PC-9 (cell line): ENCODE data around the gene SHROOM3. TPM values are rescaled to one million over a fixed set of nuclear protein-coding genes. Genes with fewer than 3 reads are reported as not detected.

ENCODE experiments used
- BruUV-seq: library from RNA; stranded (reverse); fragments of 400-500 nt; replicated peaks from 2 replicates; lab custom pipeline; 2021; lab: Mats Ljungman, UMichigan
- CTCF ChIA-PET: fragments of 300-600 bp; sonication (Branson Sonifier 250); formaldehyde crosslinking; loops from one replicate; lab custom pipeline; 2022; ENCODE audit warnings: antibody characterized with exemption; lab: Charles Lee
- POLR2A ChIA-PET: fragments of 300-600 bp; sonication (Branson Sonifier 250); formaldehyde crosslinking; loops from one replicate; lab custom pipeline; 2022; ENCODE audit warnings: antibody characterized with exemption; ENCODE audit not compliant: unreplicated experiment; lab: Charles Lee
- DNase-seq, 2 experiments: peaks; one replicate each; pipeline versions ENCODE4 v3.0.0 to v3.0.0-alpha.2; 2015 to 2022; ENCODE audit warnings: mixed read lengths in 1 of 2
- H2AFZ ChIP-seq: fragments of 200-600 bp; sonication (generic); 2 replicates; pipeline ENCODE4 v1.8.1; 2017; ENCODE audit warnings: antibody characterized with exemption
- H3F3A ChIP-seq: fragments of 200-600 bp; sonication (generic); 2 replicates; pipeline ENCODE4 v1.8.1; 2017; ENCODE audit warnings: antibody characterized with exemption, mild to moderate bottlenecking, low read depth; ENCODE audit not compliant: insufficient read depth
- H3K27ac ChIP-seq: fragments of 200-600 bp; sonication (generic); 2 replicates; pipeline ENCODE4 v1.6.1; 2016; ENCODE audit warnings: mixed run types
- H3K27me3 ChIP-seq: fragments of 200-600 bp; sonication (generic); 2 replicates; pipeline ENCODE4 v1.6.1; 2016; ENCODE audit warnings: low read depth, mixed run types; ENCODE audit not compliant: insufficient read depth
- H3K36me3 ChIP-seq: fragments of 200-600 bp; sonication (generic); 2 replicates; pipeline ENCODE4 v1.6.1; 2016; ENCODE audit warnings: low read depth, mixed run types
- H3K4me1 ChIP-seq: fragments of 200-600 bp; sonication (generic); replicated peaks from 2 replicates; pipeline ENCODE4 v1.6.1; 2016; ENCODE audit warnings: mixed run types; ENCODE audit not compliant: insufficient read depth
- H3K4me2 ChIP-seq: fragments of 200-600 bp; sonication (generic); 2 replicates; pipeline ENCODE4 v1.6.1; 2017; ENCODE audit warnings: mixed run types
- H3K4me3 ChIP-seq: fragments of 200-600 bp; sonication (generic); 2 replicates; pipeline ENCODE4 v1.6.1; 2016; ENCODE audit warnings: mixed run types
- H3K79me2 ChIP-seq: fragments of 200-600 bp; sonication (generic); 2 replicates; pipeline ENCODE4 v1.6.1; 2017; ENCODE audit warnings: low read depth, mixed run types
- H3K9me2 ChIP-seq: fragments of 200-600 bp; sonication (generic); 2 replicates; pipeline ENCODE4 v1.8.1; 2017; ENCODE audit warnings: mild to moderate bottlenecking; ENCODE audit not compliant: insufficient read depth
- H3K9me3 ChIP-seq: fragments of 200-600 bp; sonication (generic); 2 replicates; pipeline ENCODE4 v1.8.1; 2016; ENCODE audit warnings: low read depth; ENCODE audit not compliant: insufficient read depth
- H4K20me1 ChIP-seq: fragments of 200-600 bp; sonication (generic); 2 replicates; pipeline ENCODE4 v1.8.1; 2017; ENCODE audit not compliant: insufficient read depth
- EZH2 ChIP-seq: fragments of 200-600 bp; sonication (generic); IDR thresholded peaks from 2 replicates; pipeline ENCODE4 v1.8.0; 2017; ENCODE audit warnings: antibody characterized with exemption, low read depth
- intact Hi-C: fragments of 100-400 bp; cut with micrococcal nuclease; formaldehyde crosslinking; loops from one replicate; pipeline ENCODE4 v1.10.0; 2022; ENCODE audit not compliant: unreplicated experiment
- total RNA-seq: library from RNA; stranded (reverse); gene quantifications from 2 replicates; pipeline ENCODE4 v1.2.3, GENCODE V29; 2021
- TF ChIP-seq, protein P1 (sequence below): fragments of 200-600 bp; sonication (generic); conservative IDR thresholded peaks from 2 replicates; pipeline ENCODE4 v1.6.1; 2017; ENCODE audit warnings: mixed run types, antibody characterized with exemption, mild to moderate bottlenecking, moderate library complexity

Gene SHROOM3
- total RNA-seq, 1 experiment from 2014 or later: 44.3 TPM

DNA sequence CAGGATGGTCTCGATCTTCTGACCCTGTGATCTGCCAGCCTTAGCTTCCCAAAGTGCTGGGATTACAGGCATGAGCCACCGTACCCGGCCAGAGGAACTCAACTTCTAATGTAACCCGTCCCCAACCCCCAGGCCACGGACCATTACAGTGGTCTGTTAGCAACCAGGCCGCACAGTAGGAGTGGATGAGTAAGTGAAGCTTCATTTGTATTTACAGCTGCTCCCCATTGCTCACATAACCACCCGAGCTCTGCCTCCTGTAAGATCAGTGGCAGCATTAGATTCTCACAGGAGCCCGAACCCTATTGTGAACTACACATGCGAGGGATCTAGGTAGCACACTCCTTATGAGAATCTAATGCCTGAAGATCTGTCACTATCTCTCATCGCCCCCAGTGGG is 119.6 kb downstream of the SHROOM3 start:
- H3K79me2 ChIP-seq: no peaks in the 10 kb centered on the region
- H3K4me3 ChIP-seq: no peak overlapping the region
- H3K36me3 ChIP-seq: no peaks in the 10 kb centered on the region
- H3F3A ChIP-seq: no peaks in the 10 kb centered on the region
- no peaks in the 10 kb centered on the region for H3K27me3 ChIP-seq
- no peak overlapping the region for H2AFZ ChIP-seq
- H3K4me2 ChIP-seq: no peak overlapping the region
- ChIA-PET CTCF (no interaction called here), POLR2A (no interaction called here)
- no TSS peak for BruUV-seq
- TF ChIP-seq, protein P1, sequence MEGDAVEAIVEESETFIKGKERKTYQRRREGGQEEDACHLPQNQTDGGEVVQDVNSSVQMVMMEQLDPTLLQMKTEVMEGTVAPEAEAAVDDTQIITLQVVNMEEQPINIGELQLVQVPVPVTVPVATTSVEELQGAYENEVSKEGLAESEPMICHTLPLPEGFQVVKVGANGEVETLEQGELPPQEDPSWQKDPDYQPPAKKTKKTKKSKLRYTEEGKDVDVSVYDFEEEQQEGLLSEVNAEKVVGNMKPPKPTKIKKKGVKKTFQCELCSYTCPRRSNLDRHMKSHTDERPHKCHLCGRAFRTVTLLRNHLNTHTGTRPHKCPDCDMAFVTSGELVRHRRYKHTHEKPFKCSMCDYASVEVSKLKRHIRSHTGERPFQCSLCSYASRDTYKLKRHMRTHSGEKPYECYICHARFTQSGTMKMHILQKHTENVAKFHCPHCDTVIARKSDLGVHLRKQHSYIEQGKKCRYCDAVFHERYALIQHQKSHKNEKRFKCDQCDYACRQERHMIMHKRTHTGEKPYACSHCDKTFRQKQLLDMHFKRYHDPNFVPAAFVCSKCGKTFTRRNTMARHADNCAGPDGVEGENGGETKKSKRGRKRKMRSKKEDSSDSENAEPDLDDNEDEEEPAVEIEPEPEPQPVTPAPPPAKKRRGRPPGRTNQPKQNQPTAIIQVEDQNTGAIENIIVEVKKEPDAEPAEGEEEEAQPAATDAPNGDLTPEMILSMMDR: no peak
- no peak for TF ChIP-seq EZH2
- no peaks in the 10 kb centered on the region for H3K9me2 ChIP-seq
- no peaks in the 10 kb centered on the region for H3K4me1 ChIP-seq
- no peaks in the 10 kb centered on the region for H4K20me1 ChIP-seq
- no peak for DNase-seq
- intact Hi-C loops: no loop called here
- H3K9me3 ChIP-seq: no peaks in the 10 kb centered on the region
- no peak overlapping the region for H3K27ac ChIP-seq

DNA sequence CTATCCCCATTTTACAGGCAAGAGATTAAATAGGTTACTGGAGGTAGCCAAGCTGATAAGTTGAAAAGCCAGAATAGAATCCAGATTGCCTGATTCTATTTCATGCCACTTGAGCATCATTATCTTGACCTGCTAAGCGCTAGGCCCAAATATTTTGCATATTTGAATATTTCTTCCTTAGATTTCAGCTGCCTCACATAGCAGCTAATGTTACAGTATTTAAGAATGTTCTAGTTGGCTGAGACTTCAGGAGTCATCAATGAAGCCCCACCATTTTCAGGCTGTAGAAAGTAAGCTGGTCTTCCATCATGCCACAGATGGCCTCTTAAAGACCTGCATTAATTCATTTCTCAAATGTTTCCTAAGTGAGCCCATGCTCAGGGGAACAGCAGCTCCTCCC is 121.4 kb downstream of the SHROOM3 start:
- no TSS peak for BruUV-seq
- Histone ChIP-seq H3K27ac (no peak overlapping the region), H3K36me3 (no peaks in the 10 kb centered on the region), H3F3A (peaks cover under 1% of the 10 kb centered on the region; the same call in 1 of the 2 replicates), H3K4me3 (no peak overlapping the region), H3K9me3 (no peaks in the 10 kb centered on the region), H4K20me1 (no peaks in the 10 kb centered on the region), H3K79me2 (no peaks in the 10 kb centered on the region), H3K4me1 (no peaks in the 10 kb centered on the region), H3K9me2 (no peaks in the 10 kb centered on the region), H3K27me3 (no peaks in the 10 kb centered on the region), H3K4me2 (no peak overlapping the region), H2AFZ (no peak overlapping the region)
- ChIA-PET POLR2A (no interaction called here), CTCF (no interaction called here)
- intact Hi-C loops: no loop called here
- TF ChIP-seq EZH2: no peak
- TF ChIP-seq, protein P1: no peak
- DNase-seq: no peak

DNA sequence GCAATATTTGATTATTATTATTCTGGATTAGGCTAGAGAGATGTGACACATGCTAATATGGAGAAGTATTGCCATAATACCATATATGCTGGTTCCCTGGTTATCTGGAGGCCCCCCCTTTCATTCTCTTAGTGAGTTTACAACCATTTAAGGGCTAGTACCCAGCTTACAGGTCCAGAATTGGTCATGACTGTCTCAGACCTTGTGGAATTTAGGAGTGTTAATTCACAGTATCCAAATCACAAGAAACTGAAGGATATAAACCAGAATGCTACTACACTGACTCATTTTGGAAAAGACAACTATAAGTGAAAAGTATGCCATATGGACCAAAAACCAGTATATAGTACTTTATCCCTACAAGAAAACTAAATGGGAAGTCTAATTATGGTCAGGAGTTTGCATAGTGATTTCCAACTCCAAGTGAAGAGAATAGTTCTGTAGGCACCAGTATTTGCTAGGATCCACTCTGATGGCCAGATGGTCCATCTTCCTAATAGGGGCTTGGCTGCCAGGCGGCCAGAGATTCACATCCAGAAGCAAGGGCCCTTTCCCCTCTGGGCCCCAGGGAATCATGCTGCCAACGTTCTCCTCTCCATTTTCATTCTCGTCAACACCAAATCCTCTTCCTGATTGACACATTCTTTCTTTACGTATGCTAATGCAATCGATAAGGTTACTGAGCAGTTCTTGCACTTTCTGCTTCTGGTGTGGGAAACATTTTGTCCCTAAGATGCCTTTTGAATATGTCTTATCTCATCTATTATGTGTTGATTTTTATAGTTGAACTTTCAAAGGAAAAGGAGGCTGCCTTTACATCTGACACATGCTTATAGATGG is 123.6 kb downstream of the SHROOM3 start:
- POLR2A ChIA-PET: no interaction called here
- no peak for DNase-seq

More for the DNA sequence above, 123.6 kb downstream of the SHROOM3 start:
- no peak overlapping the region for H3K27ac ChIP-seq
- no peak overlapping the region for H2AFZ ChIP-seq
- H3K79me2 ChIP-seq: no peaks in the 10 kb centered on the region
- TF ChIP-seq EZH2: no peak
- TF ChIP-seq, protein P1: no peak
- H3K9me3 ChIP-seq: no peaks in the 10 kb centered on the region
- no peaks in the 10 kb centered on the region for H4K20me1 ChIP-seq
- CTCF ChIA-PET: no interaction called here
- H3K4me1 ChIP-seq: peaks cover 20% of the 10 kb centered on the region
- H3K4me3 ChIP-seq: no peak overlapping the region
- H3F3A ChIP-seq: peaks cover 21% of the 10 kb centered on the region
- H3K4me2 ChIP-seq: no peak overlapping the region
- BruUV-seq: no TSS peak
- no peaks in the 10 kb centered on the region for H3K9me2 ChIP-seq
- H3K27me3 ChIP-seq: no peaks in the 10 kb centered on the region
- no peaks in the 10 kb centered on the region for H3K36me3 ChIP-seq
- intact Hi-C loops: no loop called here
